CD14-positive monocyte (primary cell): ENCODE measurements around the gene IGSF9. TPM values are rescaled to one million over a fixed set of nuclear protein-coding genes. Genes with fewer than 3 reads are reported as not detected.

Experiments used
- DNase-seq, 3 donors: peaks; one replicate each; pipeline ENCODE4 v3.0.0-alpha.2; 2011 to 2022
- H2AFZ ChIP-seq: 2 replicates; pipeline ENCODE4 v1.6.0; 2012; ENCODE audit warnings: mild to moderate bottlenecking, low read depth, low read length, inconsistent platforms; ENCODE audit not compliant: insufficient read depth, poor library complexity, severe bottlenecking
- H3K27ac ChIP-seq, 2 donors: 1 replicate in 1 of 2; 2 replicates in 1 of 2; pipeline ENCODE4 v1.5.1; 2012 to 2013; ENCODE audit warnings: low read length in 2 of 2, control low read depth in 1 of 2, inconsistent platforms in 1 of 2, low read depth in 1 of 2, mild to moderate bottlenecking in 1 of 2
- H3K27me3 ChIP-seq, 2 donors: one replicate each; pipeline versions ENCODE4 v1.6.0 to v1.6.1; 2011 to 2013; ENCODE audit warnings: low read length in 2 of 2; ENCODE audit not compliant: control insufficient read depth in 2 of 2, insufficient read depth in 2 of 2
- H3K36me3 ChIP-seq, 2 donors: replicated peaks in 1 of 2; 1 replicate in 1 of 2; 2 replicates in 1 of 2; pipeline versions ENCODE4 v1.5.1 to v1.6.1; 2012 to 2013; ENCODE audit warnings: low read length in 2 of 2, control low read depth in 1 of 2, inconsistent platforms in 1 of 2, mild to moderate bottlenecking in 1 of 2; ENCODE audit not compliant: insufficient read depth in 2 of 2, control insufficient read depth in 1 of 2
- H3K4me1 ChIP-seq, 2 donors: 1 replicate in 1 of 2; 2 replicates in 1 of 2; pipeline versions ENCODE4 v1.5.1 to v1.6.1; 2012 to 2013; ENCODE audit warnings: low read length in 2 of 2, control low read depth in 1 of 2, inconsistent platforms in 1 of 2, mild to moderate bottlenecking in 1 of 2, moderate library complexity in 1 of 2; ENCODE audit not compliant: insufficient read depth in 2 of 2, control insufficient read depth in 1 of 2
- H3K4me2 ChIP-seq: replicated peaks from 2 replicates; pipeline ENCODE3; 2012; ENCODE audit warnings: low read length, moderate library complexity, mild to moderate bottlenecking; ENCODE audit not compliant: poor library complexity, severe bottlenecking; ENCODE audit errors: extremely low read depth
- H3K4me3 ChIP-seq, 3 experiments: fragments of 200-600 bp in 1 of 3; sonication (generic) in 1 of 3; replicated peaks in 1 of 3; 1 replicate in 2 of 3; 2 replicates in 1 of 3; pipeline ENCODE4 v1.5.1; 2011 to 2013; ENCODE audit warnings: low read length in 3 of 3, mild to moderate bottlenecking in 3 of 3, control low read depth in 2 of 3, low read depth in 2 of 3, inconsistent platforms in 1 of 3, moderate library complexity in 1 of 3
- H3K79me2 ChIP-seq: 2 replicates; pipeline ENCODE4 v1.6.0; 2012; ENCODE audit warnings: mild to moderate bottlenecking, control low read depth, inconsistent platforms, low read length, moderate library complexity; ENCODE audit not compliant: insufficient read depth
- H3K9ac ChIP-seq: 2 replicates; pipeline ENCODE4 v1.6.0; 2017; ENCODE audit warnings: low read length, mild to moderate bottlenecking; ENCODE audit not compliant: insufficient read depth, poor library complexity, severe bottlenecking
- H3K9me3 ChIP-seq, 2 donors: replicated peaks in 1 of 2; 1 replicate in 1 of 2; 2 replicates in 1 of 2; pipeline versions ENCODE4 v1.5.1 to v1.6.1; 2012 to 2013; ENCODE audit warnings: low read length in 2 of 2, control low read depth in 1 of 2; ENCODE audit not compliant: control insufficient read depth in 1 of 2, insufficient read depth in 1 of 2
- H4K20me1 ChIP-seq: 2 replicates; pipeline ENCODE4 v1.6.0; 2012; ENCODE audit warnings: mild to moderate bottlenecking, low read length, control low read depth, moderate library complexity; ENCODE audit not compliant: insufficient read depth
- H3K27ac Mint-ChIP-seq, 7 donors: one replicate each; pipeline ENCODE4 v1.8.0; 2020; ENCODE audit warnings: mild to moderate bottlenecking in 7 of 7, mixed read lengths in 7 of 7, moderate library complexity in 6 of 7, inconsistent platforms in 2 of 7
- H3K27me3 Mint-ChIP-seq, 3 donors: one replicate each; pipeline ENCODE4 v1.8.0; 2021 to 2022; ENCODE audit warnings: low read depth in 3 of 3, mild to moderate bottlenecking in 3 of 3, mixed read lengths in 3 of 3, moderate library complexity in 3 of 3, inconsistent platforms in 1 of 3
- H3K36me3 Mint-ChIP-seq, 2 donors: one replicate each; pipeline ENCODE4 v1.8.0; 2020; ENCODE audit warnings: mixed read lengths in 2 of 2, inconsistent platforms in 1 of 2, mild to moderate bottlenecking in 1 of 2
- H3K4me1 Mint-ChIP-seq: one replicate; pipeline ENCODE4 v1.8.0; 2020; ENCODE audit warnings: mild to moderate bottlenecking, mixed read lengths
- H3K4me3 Mint-ChIP-seq, 2 donors: one replicate each; pipeline ENCODE4 v1.8.0; 2020; ENCODE audit warnings: mild to moderate bottlenecking in 2 of 2, mixed read lengths in 2 of 2, moderate library complexity in 1 of 2
- H3K9me3 Mint-ChIP-seq, 7 donors: one replicate each; pipeline ENCODE4 v1.8.0; 2020 to 2022; ENCODE audit warnings: mixed read lengths in 7 of 7, mild to moderate bottlenecking in 6 of 7, moderate library complexity in 6 of 7, inconsistent platforms in 2 of 7
- CTCF ChIP-seq: fragments of 200-600 bp; IDR thresholded peaks from one replicate; pipeline ENCODE4 v1.8.0; 2022; ENCODE audit warnings: antibody characterized with exemption, mild to moderate bottlenecking
- WGBS: methylation state at CpG from one replicate; pipeline ENCODE4 v1.1.5; 2013; ENCODE audit warnings: missing lambda C conversion rate; ENCODE audit not compliant: insufficient coverage; 5-methylcytosine and 5-hydroxymethylcytosine counted together
- intact Hi-C, 2 donors: fragments of 100-400 bp; cut with micrococcal nuclease; formaldehyde crosslinking; loops; one replicate each; pipeline versions ENCODE4 v1.15.0 to v1.15.1; 2023
- polyA plus RNA-seq, 3 donors: library from polyadenylated mRNA; depleted of rRNA in 1 of 3; unstranded in 2 of 3; stranded (reverse) in 1 of 3; fragments of 300-500 nt in 2 of 3; fragments of >200 nt in 1 of 3; fragmentation: Illumina TruSeq in 2 of 3; gene quantifications; 1 replicate in 2 of 3; 2 replicates in 1 of 3; pipeline ENCODE4 v1.2.3, GENCODE V29; 2012 to 2021

IGSF9 gene
- polyA plus RNA-seq, 3 donors: 0.04 TPM; not detected in 2

- peaks cover 68 to 76% of the 10 kb centered on the region in 2 donors for H3K36me3 Mint-ChIP-seq
- DNase-seq: no peak
- peaks cover 0 to 3% (median 0%) of the 10 kb centered on the region in 7 donors for H3K9me3 Mint-ChIP-seq
- Histone ChIP-seq H3K27ac (peak overlapping the region in 1 of 2 donors; percentile 99), H3K27me3 (no peaks in the 10 kb centered on the region), H3K4me3 (no peak overlapping the region), H2AFZ (no peak overlapping the region), H3K4me1 (peaks cover 31 to 36% of the 10 kb centered on the region in 2 donors), H3K9ac (no peak overlapping the region), H3K36me3 (peaks cover 47 to 57% of the 10 kb centered on the region in 2 donors), H3K9me3 (no peaks in the 10 kb centered on the region), H4K20me1 (peaks cover 55% of the 10 kb centered on the region), H3K4me2 (no peak overlapping the region), H3K79me2 (peaks cover 62% of the 10 kb centered on the region)
- H3K27ac Mint-ChIP-seq: peak overlapping the region; percentile 75 to 100 (median 100)
- intact Hi-C loops: loop anchor here in 1 of 2 donors (10.0 kb wide), 1 partner anchor 425 kb away; the partner anchor contains the start of genes COPA and NCSTN
- H3K27me3 Mint-ChIP-seq: peaks cover 0 to 17% (median 1%) of the 10 kb centered on the region in 3 donors
- H3K4me1 Mint-ChIP-seq: peaks cover 35% of the 10 kb centered on the region
- 100% methylated on average over 4 of the region's 10 CpGs for WGBS
- no peak overlapping the region for H3K4me3 Mint-ChIP-seq
- no peak for TF ChIP-seq CTCF
These were observed 25.2 kb downstream of the IGSF9 start for GRCh38 chr1:159920202-159920601.

GRCh38 chr1:159919236-159919865 is 26.1 kb downstream of the IGSF9 start:
- Mint-ChIP-seq H3K4me1 (peaks cover 35% of the 10 kb centered on the region), H3K36me3 (peaks cover 74 to 84% of the 10 kb centered on the region in 2 donors), H3K4me3 (no peak overlapping the region), H3K27ac (peak overlapping the region; percentile 49 to 100 (median 74)), H3K9me3 (no peaks in the 10 kb centered on the region), H3K27me3 (peaks cover 1 to 11% (median 1%) of the 10 kb centered on the region in 3 donors)
- Histone ChIP-seq H3K27ac (peak overlapping the region in 1 of 2 donors; percentile 26), H4K20me1 (peaks cover 53% of the 10 kb centered on the region), H3K27me3 (no peaks in the 10 kb centered on the region), H3K36me3 (peaks cover 47 to 61% of the 10 kb centered on the region in 2 donors), H3K9ac (no peak overlapping the region), H3K4me3 (no peak overlapping the region), H2AFZ (no peak overlapping the region), H3K4me2 (no peak overlapping the region), H3K4me1 (peaks cover 31% of the 10 kb centered on the region in 2 donors), H3K79me2 (peaks cover 54% of the 10 kb centered on the region), H3K9me3 (no peaks in the 10 kb centered on the region)
- no peak for TF ChIP-seq CTCF
- WGBS: 93% methylated on average over 6 of the region's 10 CpGs
- DNase-seq: no peak
- intact Hi-C loops: no loop called here
